ENCODE measurements around the gene APBA2. TPM values are rescaled to one million over a fixed set of nuclear protein-coding genes. Genes with fewer than 3 reads are reported as not detected.

Gene APBA2
- total RNA-seq, 1 donor from 2014 or later: 19.6 TPM

GRCh38 chr15:29045717-29046116 lies 159.9 kb downstream of the APBA2 start:
- no peaks in the 10 kb centered on the region for H3K9me3 ChIP-seq
- no peaks in the 10 kb centered on the region for H3K36me3 ChIP-seq
- no peak for TF ChIP-seq CTCF (IDR thresholded peaks at IDR 0.05)
- TF ChIP-seq POLR2AphosphoS5 (IDR thresholded peaks at IDR 0.05; ENCODE audit: insufficient read depth in 1 of 2, low read depth in 1 of 2): no peak
- no peak for TF ChIP-seq POLR2A (IDR thresholded peaks at IDR 0.05)
- no peaks in the 10 kb centered on the region for H3K27me3 ChIP-seq
- DNase-seq (ENCODE audit: extremely low spot score in 2 of 2): no peak
- no peak overlapping the region for H3K4me3 ChIP-seq
- H3K4me1 ChIP-seq: no peaks in the 10 kb centered on the region
- intact Hi-C loops (cut with DNase I): no loop called here
- H3K27ac ChIP-seq: no peak overlapping the region

- Histone ChIP-seq H3K27me3 (no peaks in the 10 kb centered on the region), H3K9me3 (no peaks in the 10 kb centered on the region), H3K36me3 (no peaks in the 10 kb centered on the region), H3K4me3 (no peak overlapping the region), H3K4me1 (no peaks in the 10 kb centered on the region), H3K27ac (no peak overlapping the region)
- TF ChIP-seq CTCF (IDR thresholded peaks at IDR 0.05): no peak
- TF ChIP-seq POLR2AphosphoS5 (IDR thresholded peaks at IDR 0.05; ENCODE audit: insufficient read depth in 1 of 2, low read depth in 1 of 2): no peak
- TF ChIP-seq POLR2A (IDR thresholded peaks at IDR 0.05): no peak
- intact Hi-C loops (cut with DNase I): no loop called here
- no peak for DNase-seq (ENCODE audit: extremely low spot score in 2 of 2)
These were observed 160.6 kb downstream of the APBA2 start for GRCh38 chr15:29046281-29046810.

- Histone ChIP-seq H3K27ac (no peak overlapping the region), H3K4me3 (no peak overlapping the region), H3K9me3 (no peaks in the 10 kb centered on the region), H3K27me3 (no peaks in the 10 kb centered on the region), H3K4me1 (no peaks in the 10 kb centered on the region), H3K36me3 (no peaks in the 10 kb centered on the region)
- no peak for DNase-seq (ENCODE audit: extremely low spot score in 2 of 2)
- no peak for TF ChIP-seq POLR2A (IDR thresholded peaks at IDR 0.05)
- no peak for TF ChIP-seq POLR2AphosphoS5 (IDR thresholded peaks at IDR 0.05; ENCODE audit: insufficient read depth in 1 of 2, low read depth in 1 of 2)
- no peak for TF ChIP-seq CTCF (IDR thresholded peaks at IDR 0.05)
- intact Hi-C loops (cut with DNase I): no loop called here
These were observed 161.2 kb downstream of the APBA2 start for GRCh38 chr15:29046977-29047376.

- no peak for DNase-seq (ENCODE audit: extremely low spot score in 2 of 2)
- Histone ChIP-seq H3K9me3 (no peaks in the 10 kb centered on the region), H3K27ac (no peak overlapping the region), H3K36me3 (no peaks in the 10 kb centered on the region), H3K27me3 (no peaks in the 10 kb centered on the region), H3K4me1 (no peaks in the 10 kb centered on the region), H3K4me3 (no peak overlapping the region)
- intact Hi-C loops (cut with DNase I): no loop called here
- TF ChIP-seq POLR2A (IDR thresholded peaks at IDR 0.05) (no peak), CTCF (IDR thresholded peaks at IDR 0.05) (no peak), POLR2AphosphoS5 (IDR thresholded peaks at IDR 0.05; ENCODE audit: insufficient read depth in 1 of 2, low read depth in 1 of 2) (no peak)
These were observed 162.2 kb downstream of the APBA2 start for GRCh38 chr15:29048011-29048410.

- DNase-seq (ENCODE audit: extremely low spot score in 2 of 2): no peak
- no peaks in the 10 kb centered on the region for H3K27me3 ChIP-seq
- no peak overlapping the region for H3K27ac ChIP-seq
- H3K36me3 ChIP-seq: no peaks in the 10 kb centered on the region
- intact Hi-C loops (cut with DNase I): no loop called here
- TF ChIP-seq CTCF (IDR thresholded peaks at IDR 0.05): no peak
- TF ChIP-seq POLR2A (IDR thresholded peaks at IDR 0.05): no peak
- TF ChIP-seq POLR2AphosphoS5 (IDR thresholded peaks at IDR 0.05; ENCODE audit: insufficient read depth in 1 of 2, low read depth in 1 of 2): no peak
- no peaks in the 10 kb centered on the region for H3K4me1 ChIP-seq
- no peaks in the 10 kb centered on the region for H3K9me3 ChIP-seq
- no peak overlapping the region for H3K4me3 ChIP-seq
These were observed 165.1 kb downstream of the APBA2 start for GRCh38 chr15:29050870-29051269.
